Choroid plexus epithelial cell (primary cell): ENCODE data around the gene SLC25A5.

Source experiments
- DNase-seq: peaks from one replicate; pipeline ENCODE4 v3.0.0-alpha.2; 2010; ENCODE audit warnings: low read depth
- H3K4me3 ChIP-seq: 2 replicates; pipeline ENCODE4 v1.5.1; 2011; ENCODE audit warnings: low read depth, mild to moderate bottlenecking, control low read depth, low read length, moderate library complexity
- CTCF ChIP-seq: conservative IDR thresholded peaks from 2 replicates; pipeline ENCODE4 v1.5.1; 2011; ENCODE audit warnings: low read depth, mild to moderate bottlenecking, control low read depth, inconsistent platforms, low read length, moderate library complexity

Gene SLC25A5

GRCh38 chrX:119467842-119468550, at the start of gene SLC25A5:
TSS of gene SLC25A5 (plus strand) at chrX:119468444. CDS start at chrX:119468516, 72 bp downstream.
- DNase-seq, result peak; percentile 83
- TF ChIP-seq CTCF, result no peak
- H3K4me3 ChIP-seq, result peak within 1 kb of the TSS; percentile 79

- DNase-seq, result no peak
- TF ChIP-seq CTCF, result no peak
- no peak overlapping the region for H3K4me3 ChIP-seq
Measured at GRCh38 chrX:119419146-119419545, 49.1 kb upstream of the SLC25A5 start.

- no peak for TF ChIP-seq CTCF
- no peak overlapping the region for H3K4me3 ChIP-seq
- no peak for DNase-seq
Measured at GRCh38 chrX:119419898-119420297, 48.3 kb upstream of the SLC25A5 start.

GRCh38 chrX:119421016-119421705, 47.1 kb upstream of the SLC25A5 start:
- no peak for DNase-seq
- no peak overlapping the region for H3K4me3 ChIP-seq
- no peak for TF ChIP-seq CTCF

- TF ChIP-seq CTCF, result no peak
Measured at GRCh38 chrX:119423631-119424030, 44.6 kb upstream of the SLC25A5 start.

GRCh38 chrX:119424999-119425398, 43.2 kb upstream of the SLC25A5 start:
- TF ChIP-seq CTCF, result no peak
- H3K4me3 ChIP-seq, result no peak overlapping the region
- no peak for DNase-seq

More at GRCh38 chrX:119423631-119424030, 44.6 kb upstream of the SLC25A5 start:
- no peak for DNase-seq
- no peak overlapping the region for H3K4me3 ChIP-seq
